GM21390 (cell line): ENCODE results near the gene CLEC18B.
A peak's percentile ranks its signal among the peaks of the same experiment; 100 is the strongest.
"Not testable (repeated sequence)": the region's sequence is repeated elsewhere in the genome, so short reads cannot be mapped to it uniquely, and the experiment has no call there.

Experiments used
- ATAC-seq: cut with Tn5 transposase; IDR thresholded peaks from one replicate; pipeline ENCODE4 v1.9.1; 2021; ENCODE audit not compliant: unreplicated experiment

Gene CLEC18B

DNA sequence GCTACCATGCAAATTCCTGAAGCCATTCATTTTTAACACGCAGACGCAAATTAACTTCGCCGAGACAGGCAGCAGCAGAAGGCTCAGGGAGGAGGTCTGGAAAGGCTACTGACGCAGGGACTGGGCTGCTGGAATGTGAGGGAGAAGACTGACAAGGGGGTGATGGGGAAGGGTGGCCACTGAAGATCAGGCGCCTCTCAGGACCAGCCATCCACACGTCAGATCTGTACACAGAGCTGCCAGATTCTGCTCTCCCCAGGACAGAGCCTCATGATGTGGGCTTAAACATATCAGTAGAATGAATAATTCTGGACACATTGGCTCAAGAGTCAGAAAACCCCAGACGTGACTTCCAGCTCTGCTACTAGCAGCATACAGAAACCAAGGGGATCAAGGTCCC, 25.6 kb upstream of the CLEC18B start:
- ATAC-seq = no peak

DNA sequence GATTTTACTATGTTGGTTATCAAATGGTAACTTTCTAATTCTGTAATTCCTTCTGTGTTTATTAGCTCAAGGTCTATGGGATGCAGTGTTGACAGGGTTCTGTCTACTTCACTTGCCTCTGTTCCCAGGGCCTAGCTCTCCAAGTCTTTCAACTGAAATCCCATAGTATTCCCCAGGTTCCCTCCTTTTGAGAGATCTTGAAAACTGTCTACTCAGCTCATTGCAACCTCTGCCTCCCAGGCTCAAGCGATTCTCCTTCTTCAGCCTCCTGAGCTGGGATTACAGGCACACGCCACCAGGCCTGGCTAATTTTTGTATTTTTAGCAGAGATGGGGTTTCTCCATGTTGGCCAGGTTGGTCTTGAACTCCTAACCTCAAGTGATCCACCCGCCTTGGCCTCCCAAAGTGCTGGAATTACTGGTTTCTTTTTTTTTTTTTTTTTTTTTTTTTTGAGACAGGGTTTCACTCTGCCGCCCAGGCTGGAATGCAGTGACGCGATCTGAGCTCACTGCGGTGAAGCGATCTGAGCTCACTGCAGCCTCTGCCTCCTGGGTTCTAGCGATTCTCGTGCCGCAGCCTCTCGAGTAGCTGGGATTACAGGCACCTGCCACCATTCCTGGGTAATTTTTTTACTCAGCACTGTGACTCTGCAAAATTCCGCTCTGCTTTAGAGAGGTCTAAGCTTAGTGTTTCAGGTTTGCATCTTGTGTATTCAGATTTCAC, 22.5 kb upstream of the CLEC18B start:
- not testable (repeated sequence) for ATAC-seq

DNA sequence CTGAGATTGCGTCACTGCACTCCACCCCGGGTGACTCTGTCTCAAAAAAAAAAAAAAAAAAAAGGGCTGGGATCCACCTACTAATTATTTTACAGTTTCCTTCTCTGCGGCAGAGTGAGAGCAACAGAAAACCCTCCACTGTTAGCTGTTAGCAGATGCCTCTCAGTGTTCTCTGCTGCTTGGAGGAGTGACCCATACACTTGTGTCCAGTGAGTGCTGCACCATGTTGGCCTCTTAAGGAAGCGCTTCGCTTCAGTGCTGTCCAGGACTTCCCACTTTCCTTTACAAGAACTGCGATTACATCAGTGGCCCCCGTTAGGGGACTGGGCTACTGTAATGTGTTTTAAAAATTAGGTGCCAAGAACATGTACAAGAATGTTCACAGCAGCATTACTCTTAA, 18.4 kb upstream of the CLEC18B start:
- ATAC-seq = no peak

DNA sequence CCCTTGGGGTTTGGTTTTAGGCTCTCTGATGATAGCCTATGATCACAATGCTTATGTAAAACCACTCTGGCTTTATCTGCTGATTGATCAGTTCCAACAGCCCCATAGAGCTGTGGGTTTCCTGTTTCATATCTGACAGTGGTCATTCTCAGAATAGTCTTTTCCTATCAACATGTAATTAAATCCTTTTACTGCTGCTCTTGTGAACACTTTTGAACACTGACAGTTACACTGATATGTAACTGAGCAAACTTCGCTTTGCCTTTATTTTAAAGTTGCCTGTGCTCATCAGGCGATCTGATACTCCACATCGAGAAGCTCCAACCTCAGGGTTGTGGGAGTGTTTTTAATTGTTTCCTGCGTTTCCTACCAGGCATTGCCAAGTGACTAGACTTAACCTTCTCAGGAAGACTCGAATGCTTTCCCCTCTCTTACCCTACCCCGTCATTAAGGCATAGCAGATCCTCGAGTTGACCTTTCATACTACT, 17.3 kb upstream of the CLEC18B start:
- ATAC-seq = no peak

DNA sequence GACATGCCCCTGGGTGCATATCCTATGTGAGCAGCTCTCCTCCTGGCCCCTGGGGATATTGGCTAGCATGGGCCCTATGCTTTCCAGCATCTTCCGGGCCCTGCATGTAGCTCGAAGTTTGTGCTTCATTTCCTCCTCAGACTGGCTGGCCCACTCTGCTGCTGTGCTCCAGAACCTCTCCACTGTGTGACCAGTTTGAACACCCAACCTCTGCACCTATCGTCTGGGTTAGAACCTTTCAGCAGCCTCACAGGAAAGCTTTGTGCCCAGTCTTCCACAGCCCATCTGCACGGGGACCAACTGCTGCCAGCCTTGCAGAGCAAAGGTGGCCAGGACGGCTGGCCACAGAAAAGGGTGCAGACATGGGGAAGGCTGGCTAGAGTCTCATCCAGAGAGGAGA, 10.2 kb upstream of the CLEC18B start:
- no peak for ATAC-seq

DNA sequence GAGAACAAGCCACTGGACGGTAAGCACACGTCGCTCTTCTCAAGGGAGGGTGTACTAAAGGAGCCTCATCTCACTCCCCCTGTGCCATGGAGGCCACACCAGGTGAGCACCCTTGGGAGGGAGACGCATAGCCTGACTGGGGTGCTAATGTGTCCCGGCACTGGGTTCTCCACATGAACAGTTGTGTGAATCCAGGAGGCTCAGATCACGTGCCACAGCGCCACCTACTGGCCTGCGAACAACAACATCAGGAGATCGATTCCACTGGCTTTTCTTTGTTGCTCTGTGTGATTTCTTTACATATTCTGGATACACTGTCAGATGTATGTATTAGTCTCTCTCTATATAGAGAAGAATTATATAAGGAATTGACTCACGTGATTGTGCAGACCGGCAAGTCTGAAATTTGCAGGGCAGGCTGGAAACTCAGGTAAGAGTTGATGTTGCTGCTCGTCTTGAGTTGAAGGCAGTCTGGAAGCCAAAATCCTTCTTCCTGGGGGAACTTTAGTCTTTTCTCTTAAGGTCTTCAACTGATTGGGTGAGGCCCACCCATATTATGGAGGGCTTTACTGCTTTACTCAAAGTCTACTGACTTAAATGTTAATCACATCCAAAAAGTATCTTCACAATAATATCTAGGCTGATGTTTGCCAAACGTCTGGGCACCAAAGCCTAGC, 8.9 kb upstream of the CLEC18B start:
- ATAC-seq = peak; percentile 88

DNA sequence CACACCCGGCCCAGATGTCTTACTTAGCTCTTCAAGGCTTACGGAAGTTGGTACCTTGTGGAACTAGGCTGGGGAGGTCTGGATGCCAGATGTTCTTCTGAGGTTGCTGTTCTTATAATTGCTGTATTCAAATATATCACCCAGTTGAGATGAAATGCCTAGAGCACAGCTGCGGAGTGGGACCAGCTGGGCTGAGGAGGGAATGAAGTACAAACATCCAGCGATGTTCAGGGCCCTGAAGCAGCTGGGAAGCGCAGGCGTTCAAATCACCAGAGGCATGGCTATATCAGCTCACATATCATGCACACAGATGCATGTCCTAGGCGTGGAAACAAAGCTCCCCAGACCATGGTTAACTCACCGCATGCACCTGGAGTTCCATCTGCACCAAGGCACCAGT, 7.2 kb upstream of the CLEC18B start:
- not testable (repeated sequence) for ATAC-seq

DNA sequence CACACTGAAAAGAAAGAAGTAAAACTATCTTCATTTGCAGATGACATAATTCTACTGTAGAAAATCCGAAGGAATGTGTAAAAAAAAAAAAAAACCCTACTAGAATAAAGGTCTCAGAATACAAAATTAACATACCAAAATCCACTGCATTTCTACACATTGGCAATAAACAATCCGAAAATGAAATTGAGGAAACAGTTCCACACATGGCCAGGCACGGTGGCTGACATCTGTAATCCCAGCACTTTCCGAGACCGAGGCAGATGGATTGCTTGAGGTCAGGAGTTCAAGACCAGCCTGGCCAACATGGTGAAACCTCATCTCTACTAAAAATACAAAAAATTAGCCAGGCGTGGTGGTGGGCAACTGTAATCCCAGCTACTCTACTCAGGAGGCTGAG, 4.5 kb upstream of the CLEC18B start:
- not testable (repeated sequence) for ATAC-seq

DNA sequence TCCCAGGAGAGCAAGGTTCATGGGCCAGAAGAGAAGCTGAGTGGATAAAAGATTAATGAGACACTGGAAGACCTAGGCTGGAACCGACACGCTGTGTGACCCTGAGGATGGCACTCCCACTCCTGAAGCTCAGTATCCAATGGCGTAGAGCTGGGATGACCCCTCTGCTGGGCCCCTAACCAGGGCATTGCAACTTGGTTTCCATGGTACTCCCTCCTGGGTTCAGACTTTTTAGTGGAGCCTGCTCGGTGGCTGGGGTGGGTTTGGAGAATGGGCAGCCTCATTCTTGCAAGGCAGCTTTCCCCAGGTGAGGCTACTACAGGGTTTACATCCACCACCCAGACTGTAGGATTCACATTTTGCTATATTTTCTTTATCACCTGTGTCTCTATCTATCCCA, 2.4 kb upstream of the CLEC18B start:
- ATAC-seq = not testable (repeated sequence)

DNA sequence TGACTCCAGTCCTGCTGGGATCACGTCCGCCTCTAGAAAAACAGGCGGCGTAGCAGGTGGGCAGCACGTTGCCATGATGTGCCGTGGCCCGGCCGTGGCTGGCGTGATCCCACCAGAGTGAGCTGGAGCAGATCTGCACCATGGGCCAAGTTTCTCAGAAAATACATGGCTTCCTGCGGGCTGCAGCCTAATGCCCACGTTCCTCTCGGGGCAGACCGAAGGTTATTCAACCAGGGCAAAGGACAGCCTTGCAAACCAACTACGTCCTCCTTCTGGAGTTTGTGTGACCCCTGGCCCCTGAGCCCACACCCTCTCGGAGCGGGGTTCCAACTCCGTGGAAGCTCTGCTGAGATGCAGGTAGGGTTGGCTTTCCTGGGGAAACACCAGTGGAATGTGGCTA, 808 bp upstream of the CLEC18B start:
- ATAC-seq = not testable (repeated sequence)

DNA sequence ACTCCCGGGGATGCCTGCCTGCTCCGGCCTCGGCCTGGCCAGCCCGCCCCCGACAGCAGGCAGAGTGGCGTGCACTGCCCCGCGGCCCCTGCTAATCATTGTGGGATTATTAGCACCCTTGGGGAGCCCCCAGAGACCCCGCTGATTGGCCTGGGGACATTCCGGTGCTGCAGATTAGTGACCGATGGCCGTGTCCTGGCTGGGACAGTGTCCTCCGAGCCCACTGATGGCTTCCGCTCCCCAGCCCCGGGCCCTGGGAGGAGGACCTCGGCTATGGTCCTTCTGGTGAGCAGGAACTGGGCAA, 156 bp upstream of the CLEC18B start:
- ATAC-seq = not testable (repeated sequence)

DNA sequence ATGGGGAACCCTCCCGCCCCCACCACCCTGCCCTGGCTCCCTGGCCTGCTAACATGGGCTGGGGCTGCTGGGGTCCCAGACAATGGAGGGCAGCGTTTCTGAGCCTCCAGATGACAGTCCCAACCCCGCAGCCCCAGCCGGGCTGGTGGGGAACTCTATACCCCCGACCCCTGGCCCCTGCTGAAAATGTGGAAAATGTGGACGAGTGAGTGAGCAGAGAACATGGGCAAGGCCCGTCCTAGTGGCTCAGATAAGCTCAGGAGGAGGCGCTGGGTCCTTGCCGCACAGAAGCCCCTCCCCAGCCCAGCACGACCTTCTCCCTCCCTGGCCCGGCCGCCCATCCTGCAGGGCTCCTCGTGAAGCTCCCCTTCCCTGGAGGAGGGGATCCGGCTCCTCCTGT, 1.5 kb downstream of the CLEC18B start:
- not testable (repeated sequence) for ATAC-seq

DNA sequence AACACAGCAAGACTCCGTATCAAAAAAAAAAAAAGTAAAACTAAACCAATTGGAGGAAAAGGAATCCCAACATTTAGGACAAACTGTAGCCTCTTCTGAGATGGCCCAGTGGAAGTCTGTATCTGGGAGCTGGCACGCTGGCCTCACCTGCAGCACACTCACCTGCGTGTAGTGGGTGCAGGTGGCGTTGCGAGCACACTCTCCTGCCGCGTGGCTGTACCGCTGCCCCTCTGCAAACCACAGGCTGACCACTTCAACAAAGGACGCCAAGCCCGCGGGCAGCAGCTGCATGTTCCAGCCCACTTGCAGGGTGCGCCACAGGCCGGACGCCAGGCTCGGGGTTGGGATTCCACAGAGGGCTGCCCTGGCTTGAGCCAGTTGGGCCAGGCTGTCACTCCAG, 3.4 kb downstream of the CLEC18B start:
- ATAC-seq = not testable (repeated sequence)

DNA sequence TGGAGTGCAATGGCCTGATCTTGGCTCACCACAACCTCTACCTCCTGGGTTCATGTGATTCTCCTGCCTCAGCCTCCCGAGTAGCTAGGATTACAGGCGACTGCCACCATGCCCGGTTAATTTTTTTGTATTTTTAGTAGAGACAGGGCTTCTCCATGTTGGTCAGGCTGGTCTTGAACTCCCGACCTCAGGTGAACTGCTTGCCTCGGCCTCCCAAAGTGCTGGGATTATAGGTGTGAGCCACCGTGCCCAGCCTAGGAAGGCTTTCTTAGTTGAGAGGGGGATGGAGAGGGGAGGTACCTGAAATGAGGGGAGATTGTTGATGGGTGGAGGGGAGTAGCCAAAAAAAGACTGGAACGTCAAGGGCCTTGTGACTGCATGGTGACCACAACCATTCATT, 7.4 kb downstream of the CLEC18B start:
- not testable (repeated sequence) for ATAC-seq

DNA sequence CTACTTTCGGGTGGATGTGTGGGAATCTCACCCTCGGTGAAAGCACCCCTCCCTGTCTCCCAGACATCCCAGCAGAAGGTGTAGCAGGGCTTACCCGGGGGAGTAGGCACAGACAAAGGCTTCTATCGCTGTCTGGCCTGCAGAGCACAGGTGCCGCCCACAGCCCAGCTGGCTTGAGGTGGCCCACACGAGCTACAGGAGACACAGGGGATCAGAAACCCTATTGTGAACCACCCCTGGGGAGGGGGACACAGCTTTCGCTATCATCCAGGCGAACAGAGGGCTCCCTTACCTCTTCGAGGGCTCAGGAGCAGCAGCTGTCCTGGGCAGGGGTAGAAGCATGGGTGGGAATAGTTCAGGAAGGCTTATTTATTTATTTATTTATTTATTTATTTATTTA, 7.8 kb downstream of the CLEC18B start:
- not testable (repeated sequence) for ATAC-seq

DNA sequence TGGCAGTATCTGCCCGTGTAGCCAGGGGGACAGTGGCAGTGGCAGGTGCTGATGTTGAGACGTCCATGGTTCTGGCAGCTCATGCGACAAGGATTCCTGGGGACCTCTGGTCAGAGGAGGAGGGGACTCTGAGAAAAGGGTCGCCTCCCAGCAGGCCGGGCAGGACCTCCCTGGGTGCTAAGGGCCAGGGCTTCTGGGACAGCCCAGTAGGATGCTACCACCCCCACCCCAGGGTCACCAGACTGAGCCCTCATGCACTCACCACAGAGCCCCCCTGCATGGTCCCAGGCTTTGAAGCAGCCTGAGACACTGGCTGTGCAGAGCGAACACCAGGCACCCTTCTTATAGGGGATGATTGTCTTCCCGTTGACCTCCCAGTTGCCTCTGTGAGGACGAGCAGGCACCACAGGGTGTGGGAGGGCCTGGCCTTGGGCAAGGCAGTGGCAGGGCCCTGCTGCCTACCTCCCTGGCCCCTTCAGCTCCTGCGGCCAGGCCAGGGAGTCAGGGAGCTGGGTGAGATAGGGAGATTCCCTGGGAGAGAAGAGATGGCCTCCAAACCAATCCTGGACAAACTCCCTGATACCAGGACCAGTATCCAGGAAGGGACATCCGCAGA, 8.4 kb downstream of the CLEC18B start:
- not testable (repeated sequence) for ATAC-seq

DNA sequence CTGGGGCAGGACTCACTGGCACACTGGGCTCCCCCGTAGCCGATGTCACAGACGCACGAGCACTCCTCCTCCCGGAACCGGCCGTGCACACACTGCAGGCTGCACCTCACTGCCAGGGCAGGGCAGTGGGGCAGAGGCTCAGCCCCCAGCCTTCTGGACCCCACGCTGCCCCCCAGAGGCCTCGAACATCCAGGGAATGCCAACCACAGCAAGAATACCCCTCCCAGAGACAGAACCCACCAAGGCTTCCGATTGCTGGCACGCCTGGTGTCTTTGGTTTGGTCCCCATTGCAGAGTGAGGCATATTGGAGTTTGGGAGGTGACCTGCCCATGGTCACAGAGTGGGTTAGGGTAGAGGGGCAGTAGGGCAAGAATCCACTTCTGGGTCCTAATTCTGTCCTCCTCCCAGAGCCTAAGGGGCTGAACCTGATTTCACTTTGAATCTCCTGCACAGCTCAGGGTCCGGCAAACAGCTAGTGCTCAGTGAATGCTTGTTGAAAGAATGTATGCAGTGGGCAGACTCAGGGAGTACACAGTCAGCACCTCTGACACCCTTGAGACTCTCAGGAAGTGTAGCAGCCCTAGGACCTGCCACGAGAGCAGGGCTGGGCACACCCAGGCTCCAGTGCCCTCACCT, 9.0 kb downstream of the CLEC18B start:
- ATAC-seq = not testable (repeated sequence)

DNA sequence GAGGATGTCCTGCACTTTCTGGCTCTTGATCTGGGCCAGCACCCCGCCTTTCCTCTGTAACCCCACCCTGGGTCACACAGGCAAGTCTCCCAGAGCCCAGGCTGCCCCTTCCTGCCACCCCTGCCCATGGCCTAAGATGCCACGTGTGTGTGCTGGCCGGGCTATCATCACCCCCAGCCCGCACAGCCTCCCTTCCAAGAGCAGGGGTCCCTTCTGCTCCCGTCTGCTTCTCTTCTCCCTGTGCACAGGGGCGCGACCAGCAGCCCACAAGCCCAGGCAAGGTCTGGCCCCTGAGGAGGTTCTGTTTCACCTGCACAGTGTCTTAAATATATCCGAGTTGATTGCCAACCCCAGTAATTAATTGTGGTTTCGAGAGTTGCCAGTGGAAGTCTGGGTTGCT, 10.3 kb downstream of the CLEC18B start:
- ATAC-seq = not testable (repeated sequence)

DNA sequence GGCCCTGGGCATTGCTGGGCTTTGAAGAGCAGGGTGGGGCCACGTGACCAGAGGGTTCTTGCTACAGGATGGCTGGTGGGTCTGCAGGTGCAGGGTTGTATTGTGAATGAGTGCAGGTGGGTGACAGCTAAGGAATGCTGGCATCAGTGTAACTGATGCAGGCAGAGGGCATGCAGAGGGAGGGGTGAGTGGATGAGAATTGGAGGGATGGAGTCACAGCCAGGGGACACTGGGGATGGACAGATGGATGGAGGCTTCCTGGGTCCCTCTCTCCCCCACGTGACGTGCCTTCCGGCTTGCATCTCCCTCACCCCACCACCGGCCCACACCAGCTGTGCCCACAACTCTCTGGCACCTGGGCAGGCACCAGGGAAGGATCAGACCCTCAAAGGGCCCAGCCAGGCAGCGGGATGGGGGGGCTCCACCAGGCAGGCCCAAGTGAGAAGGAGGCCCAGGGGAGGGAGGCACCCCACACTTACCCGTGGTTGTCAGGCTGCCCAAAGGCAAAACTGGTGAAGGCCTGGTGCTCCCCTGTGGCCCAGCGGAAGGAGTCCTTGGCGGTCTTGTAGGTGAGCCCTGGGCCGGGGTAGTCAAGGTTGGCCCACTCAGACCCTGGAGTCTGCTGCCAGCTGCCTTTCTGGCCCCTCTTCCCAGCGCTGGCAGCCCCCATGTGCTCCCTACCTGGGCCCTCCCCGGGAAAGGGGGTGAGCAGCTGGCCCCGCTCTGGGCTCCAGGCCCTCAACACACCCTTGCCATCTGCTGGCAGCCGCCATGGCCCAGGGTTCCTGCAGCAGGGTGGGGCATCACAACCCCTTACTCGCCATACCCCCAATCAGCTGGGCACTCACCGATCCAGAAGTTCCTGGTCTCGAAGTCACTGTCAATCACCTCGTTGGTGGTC, 11.0 kb downstream of the CLEC18B start:
- ATAC-seq = not testable (repeated sequence)

DNA sequence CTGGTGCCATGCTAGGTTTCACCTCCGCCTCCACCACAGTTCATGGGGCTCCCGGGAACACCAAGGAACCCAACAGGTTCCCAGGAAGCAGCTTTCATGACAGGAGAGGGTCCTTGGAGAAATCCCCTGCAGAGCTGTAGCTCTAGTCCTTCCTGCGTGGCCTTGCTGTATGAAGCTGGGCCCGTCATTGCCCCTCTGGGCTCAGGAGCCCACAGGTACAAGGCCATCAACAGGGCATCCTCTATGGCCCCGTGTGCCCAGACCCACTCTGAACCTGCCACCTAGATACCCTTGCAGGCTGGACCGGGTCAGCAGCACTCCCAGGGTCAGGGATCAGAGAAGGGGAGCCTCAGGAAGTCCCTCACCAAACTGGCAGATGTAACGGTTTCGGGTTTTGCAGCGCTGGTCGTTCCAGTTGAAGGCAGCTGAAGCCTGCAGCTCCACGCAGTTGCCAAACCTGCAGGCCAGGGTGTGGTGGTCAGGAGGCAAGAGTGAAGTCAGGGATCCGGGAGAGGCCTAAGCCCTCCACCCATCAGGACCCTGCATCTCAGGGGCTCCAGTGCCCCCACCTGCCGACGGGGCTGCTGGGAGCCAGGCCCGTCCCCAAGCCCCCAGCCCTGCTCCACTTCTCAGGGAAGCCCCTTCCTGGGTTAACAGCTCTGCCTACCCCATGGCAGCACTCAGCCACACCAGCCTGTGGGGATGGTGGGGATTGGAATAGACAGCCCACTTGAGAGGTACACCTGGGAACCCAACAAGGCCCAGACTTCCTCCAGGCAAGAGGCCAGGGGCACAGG, 11.9 kb downstream of the CLEC18B start:
- ATAC-seq = not testable (repeated sequence)
